ENCODE results near the gene EIF4G3.

GRCh38 chr1:21157868-21158267 is 18.8 kb downstream of the EIF4G3 start:
- TF ChIP-seq CTCF (IDR thresholded peaks at IDR 0.05; ENCODE audit: low read length): no peak
- no peak for TF ChIP-seq EZH2 (IDR thresholded peaks at IDR 0.05; ENCODE audit: borderline replicate concordance, low read length)

All from OCI-LY1 (cell line).